GM21381 (cell line): ENCODE data around the gene KIAA0930.

Experiments
- ATAC-seq: cut with Tn5 transposase; IDR thresholded peaks from one replicate; pipeline ENCODE4 v1.9.1; 2021; ENCODE audit warnings: mild to moderate bottlenecking, moderate library complexity; ENCODE audit not compliant: unreplicated experiment

The KIAA0930 gene

DNA sequence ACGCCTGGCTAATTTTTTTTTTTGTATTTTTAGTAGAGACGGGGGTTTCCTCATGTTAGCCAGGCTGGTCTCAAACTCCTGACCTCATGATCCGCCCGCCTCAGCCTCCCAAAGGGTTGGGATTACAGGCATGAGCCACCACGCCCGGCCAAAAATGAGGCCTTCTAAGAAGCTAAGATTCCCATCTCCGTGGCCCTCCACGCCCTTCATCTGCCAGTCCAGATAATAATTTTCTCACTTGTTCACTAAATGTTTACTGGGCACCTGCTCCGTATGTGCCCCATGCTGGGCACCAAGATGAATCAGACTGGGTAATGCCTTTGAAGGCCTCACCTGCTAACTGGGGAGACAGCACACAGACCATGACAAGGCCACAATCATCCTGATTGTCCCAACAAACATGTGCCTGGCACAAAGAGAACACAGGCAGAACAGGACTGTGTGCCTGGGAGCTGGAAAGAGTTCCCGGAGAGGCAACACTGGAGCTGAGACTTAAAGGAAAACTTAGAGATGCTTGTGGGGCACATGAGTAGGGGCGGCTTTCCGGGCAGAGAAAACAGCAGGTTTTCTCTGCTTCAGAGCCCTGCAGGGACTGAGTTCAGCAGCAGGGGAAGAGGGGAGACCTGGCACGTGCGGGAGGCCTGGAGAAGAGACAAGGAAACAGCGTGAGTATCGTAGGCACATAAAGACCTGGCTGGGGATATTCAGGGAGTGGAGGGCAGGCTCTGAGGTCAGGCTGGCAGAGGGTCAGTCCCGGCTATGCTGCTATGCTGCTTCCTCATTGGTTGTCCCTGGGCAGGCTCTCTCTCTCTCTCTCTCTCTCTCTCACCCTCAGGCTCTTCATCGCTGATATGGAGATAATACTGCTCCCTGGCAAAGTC is 2.4 kb downstream of the KIAA0930 start:
- no peak for ATAC-seq

DNA sequence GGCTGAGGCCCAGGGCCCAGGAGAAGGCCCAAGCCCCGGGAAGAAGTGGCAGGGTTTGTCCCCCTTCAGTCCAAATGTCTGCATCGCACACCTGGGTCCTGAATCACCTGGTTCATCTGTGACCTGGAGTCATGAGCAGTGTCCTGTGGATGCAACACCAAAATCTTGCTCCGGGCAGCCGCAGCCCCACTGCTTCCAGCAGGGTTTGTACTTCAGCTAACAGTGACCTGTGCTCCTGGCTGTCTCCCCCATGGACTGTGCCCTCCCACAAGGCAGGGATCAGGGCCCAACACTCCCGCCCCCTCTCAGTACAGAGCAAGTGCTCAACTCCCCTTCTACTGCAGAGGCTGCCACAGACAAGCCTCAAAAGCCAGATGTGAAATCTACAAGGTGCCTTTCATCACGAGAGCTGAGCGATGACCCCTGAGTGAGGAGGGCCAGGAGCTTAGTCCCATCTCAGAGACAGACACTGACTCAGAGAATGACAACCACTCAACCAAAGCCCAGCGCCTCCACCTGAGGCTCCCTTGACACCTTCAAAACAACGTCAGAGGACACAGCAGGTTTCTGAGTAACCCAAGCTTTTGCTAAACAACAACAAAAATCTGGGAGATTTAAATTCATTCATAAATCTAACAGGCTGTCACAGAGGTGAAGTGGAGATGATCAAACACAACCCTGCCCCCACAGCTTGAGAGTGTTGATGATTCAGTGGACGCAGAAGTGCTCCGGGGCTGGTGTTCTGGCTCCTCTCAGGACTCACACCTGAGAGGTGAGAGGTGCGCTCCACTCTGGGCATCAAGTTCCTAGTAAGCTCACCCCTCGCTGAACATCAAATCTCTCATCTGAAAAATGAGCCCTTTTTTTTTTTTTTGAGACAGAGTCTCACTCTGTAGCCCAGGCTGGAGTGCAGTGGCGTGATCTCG is 3.4 kb downstream of the KIAA0930 start:
- no peak for ATAC-seq

DNA sequence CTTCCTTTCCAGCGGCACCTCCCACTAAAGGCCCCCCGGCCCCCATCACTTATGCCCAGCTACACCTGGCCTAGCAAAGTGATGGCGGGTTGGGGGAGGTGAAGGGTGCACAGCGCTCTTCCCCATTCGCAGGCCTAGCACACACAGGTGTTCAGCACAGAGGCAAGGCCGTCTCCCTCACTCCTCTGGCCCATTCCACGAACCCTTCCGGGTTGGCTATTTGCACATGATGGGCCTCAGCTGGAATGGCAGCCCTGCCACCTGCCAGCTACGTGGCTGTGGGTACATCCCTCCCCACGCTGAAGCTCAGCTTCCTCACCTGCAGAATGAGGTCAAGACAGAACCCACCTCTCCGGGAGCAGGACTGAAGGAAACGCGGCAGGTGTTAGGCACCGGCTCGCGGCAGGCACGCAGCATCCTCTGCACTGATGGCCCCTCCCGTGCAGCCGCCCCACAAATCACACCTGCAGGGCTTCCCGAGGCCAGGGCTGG is 4.8 kb downstream of the KIAA0930 start:
- peak; percentile 7 for ATAC-seq

GRCh38 chr22:45235101-45235777 is 5.5 kb downstream of the KIAA0930 start:
- peak; percentile 61 for ATAC-seq

DNA sequence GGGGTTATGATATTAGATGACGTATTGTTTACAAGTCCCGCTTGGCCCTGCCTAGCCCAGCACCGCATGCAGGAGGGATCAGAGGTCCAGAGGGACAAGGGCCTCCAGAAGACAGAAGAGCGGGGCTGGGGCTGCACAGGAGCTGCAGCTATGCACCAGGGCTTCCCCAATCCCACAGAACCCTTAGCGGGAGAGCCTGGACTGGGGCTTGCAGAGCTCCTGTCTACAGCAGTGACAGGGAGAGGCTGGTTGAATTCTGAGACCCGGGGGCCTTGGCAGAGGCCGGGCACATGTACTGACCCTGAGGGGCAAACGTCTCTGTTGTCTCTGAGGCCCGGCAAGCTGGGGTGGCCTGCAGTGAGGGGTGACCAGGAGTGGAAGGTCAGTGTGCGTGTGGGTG is 6.9 kb downstream of the KIAA0930 start:
- ATAC-seq = no peak

DNA sequence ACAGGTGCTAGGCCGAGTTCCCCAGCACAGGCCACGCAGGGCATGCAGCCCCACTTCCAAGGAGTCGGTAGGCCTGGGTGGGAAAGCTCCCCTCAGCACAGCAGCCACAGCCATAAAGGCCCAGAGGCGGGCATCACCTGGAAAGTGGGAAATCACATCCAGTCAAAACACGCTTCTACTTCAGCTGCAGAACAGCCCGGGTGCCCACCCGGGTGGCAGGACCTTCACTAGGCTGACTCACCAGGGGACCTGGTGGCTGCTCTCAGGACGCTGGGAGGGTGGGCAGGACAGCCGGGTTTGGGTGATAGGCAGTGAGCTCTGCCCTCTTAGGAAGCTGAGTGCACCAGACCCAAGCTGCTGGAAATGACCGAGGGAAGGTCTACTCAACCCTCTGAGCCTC is 7.3 kb downstream of the KIAA0930 start:
- ATAC-seq = no peak

DNA sequence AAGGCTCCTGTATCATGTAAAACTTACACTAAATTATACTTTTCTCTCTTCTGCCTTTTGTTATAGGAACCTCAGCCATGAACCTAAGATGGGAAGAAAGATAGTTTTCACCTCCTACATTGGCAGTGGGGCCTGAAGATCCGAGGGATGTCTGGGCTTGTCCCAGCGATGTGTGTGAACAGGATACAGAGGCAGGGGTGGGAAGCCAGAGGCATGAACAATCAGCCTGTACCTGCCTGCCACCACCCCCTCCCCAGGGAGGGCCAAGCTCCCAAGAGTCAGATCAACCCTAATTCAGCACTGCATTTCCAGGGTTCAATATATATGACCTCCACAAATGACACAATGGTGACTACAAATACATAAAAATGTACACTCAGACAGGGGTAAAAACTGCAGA is 9.4 kb downstream of the KIAA0930 start:
- no peak for ATAC-seq

- no peak for ATAC-seq
Measured at GRCh38 chr22:45230026-45230721, 10.5 kb downstream of the KIAA0930 start.

DNA sequence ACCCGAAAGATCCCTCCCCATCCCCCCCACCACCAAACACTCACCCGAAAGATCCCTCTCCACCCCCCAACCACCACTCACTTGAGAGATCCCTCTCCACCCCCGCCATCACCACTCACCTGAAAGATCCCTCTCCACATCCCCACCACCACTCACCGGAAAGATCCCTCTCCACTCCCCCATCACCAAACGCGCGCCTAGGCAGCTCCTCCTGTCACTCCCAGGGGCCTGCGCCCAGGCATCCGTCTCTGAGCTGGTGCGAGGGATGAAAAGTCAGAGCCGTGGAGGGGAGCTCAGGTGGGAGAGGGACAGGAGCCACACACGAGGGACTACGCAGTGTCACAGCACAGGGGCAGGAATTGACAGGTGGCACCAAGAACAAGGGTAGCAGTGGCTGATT is 11.5 kb downstream of the KIAA0930 start:
- ATAC-seq = no peak

- no peak for ATAC-seq
Measured at GRCh38 chr22:45228401-45228754, 12.3 kb downstream of the KIAA0930 start.

GRCh38 chr22:45227645-45228400 is 12.9 kb downstream of the KIAA0930 start:
- ATAC-seq = no peak

DNA sequence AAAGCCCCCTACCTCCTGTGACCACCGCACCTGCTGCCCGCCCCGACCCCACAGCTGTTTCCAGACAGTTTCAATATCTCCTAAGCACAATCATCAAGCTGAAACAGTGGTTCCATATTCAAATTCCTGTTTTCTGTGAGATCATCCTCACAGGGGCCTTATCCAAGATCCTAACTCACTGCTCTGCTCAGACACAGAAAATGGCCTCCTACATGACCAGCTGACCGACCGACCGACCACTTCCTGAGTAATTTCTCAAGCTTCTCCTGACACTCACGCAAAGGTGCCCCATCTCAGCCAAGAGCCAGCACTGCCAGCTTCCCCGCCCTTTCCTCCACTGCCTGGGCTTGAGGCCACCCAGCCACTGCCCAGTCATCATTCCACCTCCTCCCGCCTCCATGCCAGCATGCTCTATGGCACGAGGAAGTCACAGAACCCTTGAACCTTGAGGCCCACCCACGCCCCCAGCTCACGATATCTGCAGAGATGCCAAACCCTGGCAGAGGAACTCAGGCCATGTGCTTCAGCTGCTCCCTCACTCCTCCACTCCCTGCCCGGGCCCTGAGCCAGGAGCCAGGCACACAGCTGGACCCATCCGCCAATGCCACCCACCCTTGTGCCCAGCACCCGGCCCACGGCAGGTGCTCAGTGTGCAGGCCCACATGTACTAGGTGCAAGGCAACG is 14.0 kb downstream of the KIAA0930 start:
- no peak for ATAC-seq

DNA sequence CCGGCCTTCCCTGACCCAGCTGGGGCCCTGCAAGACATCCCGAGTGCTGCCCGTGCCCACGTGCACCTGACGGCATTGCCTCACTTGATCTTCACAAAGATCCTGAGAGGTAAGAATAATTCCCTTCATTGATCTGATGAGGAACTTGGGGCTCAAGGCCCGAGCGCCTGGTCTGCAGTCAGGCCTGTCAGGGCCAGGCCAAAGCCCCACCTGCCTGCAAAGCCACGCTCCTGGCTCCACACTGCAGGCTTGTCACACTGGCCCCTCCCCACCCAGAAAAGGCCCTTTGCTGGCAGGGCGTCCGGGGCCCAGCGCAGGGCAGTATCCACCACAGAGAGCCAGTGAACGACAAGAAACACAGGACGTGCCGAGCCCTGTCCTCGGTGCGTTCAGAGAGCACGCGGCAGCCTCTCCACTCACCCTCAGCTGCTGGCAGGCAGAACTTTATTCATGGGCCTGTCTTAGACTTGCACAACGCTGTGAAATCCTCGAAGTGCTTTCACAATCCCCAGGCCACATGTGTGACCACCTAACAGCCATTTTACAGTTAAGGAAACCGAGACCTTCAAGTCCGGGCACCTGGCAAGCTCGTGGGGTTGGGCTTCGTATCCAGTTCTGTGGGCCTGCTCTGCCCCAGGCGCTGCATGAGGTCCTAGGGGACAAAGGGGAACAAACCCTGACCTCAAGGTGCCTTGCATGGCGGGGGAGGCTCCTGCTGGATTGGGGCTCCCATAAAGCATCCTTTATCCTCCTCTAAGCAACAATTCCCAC is 14.8 kb downstream of the KIAA0930 start:
- ATAC-seq = no peak

DNA sequence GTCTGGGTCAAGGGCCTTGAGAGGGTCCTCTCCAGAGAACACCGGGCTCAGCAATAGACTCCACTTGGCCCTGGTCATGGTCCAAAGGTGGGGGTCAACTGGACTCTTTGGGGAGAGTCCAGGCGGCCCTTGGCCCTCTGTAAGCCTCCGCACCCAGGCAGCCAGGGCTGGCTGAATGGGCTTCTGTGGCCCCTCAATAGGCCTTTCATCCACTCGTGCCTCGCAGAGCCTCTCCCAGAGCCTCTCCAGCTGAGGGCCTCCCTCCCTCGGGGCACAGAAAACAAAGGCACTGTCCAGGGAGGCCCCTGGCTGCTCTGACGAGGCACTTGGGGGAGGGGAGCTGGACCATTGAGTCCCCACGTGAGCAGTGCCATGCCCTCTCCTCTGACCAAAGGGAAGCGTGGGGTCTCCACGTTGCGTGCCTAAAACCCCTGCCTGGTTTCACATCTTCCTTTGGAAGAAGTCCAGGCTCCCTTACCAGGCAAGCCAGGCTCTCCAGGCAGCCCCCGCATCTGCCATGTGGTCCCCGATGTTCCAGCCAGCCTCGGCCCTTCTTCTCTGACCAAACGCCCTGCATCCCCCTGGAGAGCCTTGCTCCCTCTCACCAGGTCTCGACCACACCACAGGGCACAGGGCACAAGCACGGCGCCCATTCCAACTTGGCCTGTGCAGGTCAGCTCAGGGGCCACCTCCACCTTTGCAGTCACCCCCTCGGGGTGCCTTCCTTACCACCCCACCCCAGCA is 15.5 kb downstream of the KIAA0930 start:
- ATAC-seq = no peak

GRCh38 chr22:45224331-45224730 is 16.4 kb downstream of the KIAA0930 start:
- ATAC-seq = no peak

DNA sequence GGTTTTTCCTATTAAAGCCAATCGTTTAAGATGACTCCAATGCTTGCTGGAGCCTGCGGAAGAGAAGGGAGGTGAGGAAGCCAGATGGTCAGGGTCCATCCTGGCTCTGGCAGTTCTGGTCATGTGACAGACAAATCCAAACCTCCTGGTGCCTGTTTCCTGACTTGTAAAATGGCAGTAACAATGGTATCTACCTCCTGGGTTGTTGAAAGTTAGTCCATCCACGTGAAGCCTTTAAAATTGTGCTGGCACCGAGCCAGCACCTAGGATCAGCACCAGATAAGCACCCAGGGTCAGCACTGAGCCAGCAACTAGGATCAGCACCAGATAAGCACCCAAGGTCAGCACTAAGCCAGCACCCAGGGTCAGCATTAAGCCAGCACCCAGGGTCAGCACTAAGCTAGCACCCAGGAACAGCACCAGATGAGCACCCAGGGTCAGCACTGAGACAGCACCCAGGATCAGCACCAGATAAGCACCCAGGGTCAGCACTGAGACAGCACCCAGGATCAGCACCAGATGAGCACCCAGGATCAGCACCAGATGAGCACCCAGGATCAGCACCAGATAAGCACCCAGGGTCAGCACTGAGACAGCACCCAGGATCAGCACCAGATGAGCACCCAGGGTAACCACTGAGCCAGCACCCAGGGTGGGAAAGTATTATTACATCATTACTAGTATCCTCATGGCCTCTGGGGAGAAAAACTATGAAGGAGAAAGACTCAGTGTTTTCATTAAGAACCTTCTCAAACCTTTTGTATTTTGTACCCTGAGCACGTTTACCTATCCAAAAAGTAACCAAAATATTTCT is 17.2 kb downstream of the KIAA0930 start:
- no peak for ATAC-seq

- ATAC-seq = no peak
Measured at GRCh38 chr22:45221201-45221600, 19.5 kb downstream of the KIAA0930 start.
